Endodermal cell (in vitro differentiated cells): ENCODE results near the gene TAS2R1. TPM values are rescaled to one million over a fixed set of nuclear protein-coding genes. Genes with fewer than 3 reads are reported as not detected.

ENCODE experiments used
- DNase-seq: peaks from one replicate; pipeline ENCODE4 v3.0.0-alpha.2; 2017
- H3K27ac ChIP-seq: 2 replicates; pipeline ENCODE4 v1.5.1; 2013; ENCODE audit warnings: mild to moderate bottlenecking, low read depth, low read length, moderate library complexity
- H3K27me3 ChIP-seq: 2 replicates; pipeline ENCODE4 v1.6.1; 2013; ENCODE audit warnings: mild to moderate bottlenecking, low read length, moderate library complexity; ENCODE audit not compliant: insufficient read depth, control insufficient read depth, poor library complexity, severe bottlenecking
- H3K36me3 ChIP-seq: 2 replicates; pipeline ENCODE4 v1.7.0; 2013; ENCODE audit warnings: mild to moderate bottlenecking, low read length, moderate library complexity; ENCODE audit not compliant: control insufficient read depth, insufficient read depth
- H3K4me1 ChIP-seq: one replicate; pipeline ENCODE4 v1.7.0; 2013; ENCODE audit warnings: low read length; ENCODE audit not compliant: control insufficient read depth, insufficient read depth
- H3K4me3 ChIP-seq: 2 replicates; pipeline ENCODE4 v1.5.1; 2013; ENCODE audit warnings: mild to moderate bottlenecking, low read length, moderate library complexity
- H3K9ac ChIP-seq: 2 replicates; pipeline ENCODE4 v1.6.1; 2013; ENCODE audit warnings: mild to moderate bottlenecking, low read length, moderate library complexity; ENCODE audit not compliant: poor library complexity, severe bottlenecking; ENCODE audit errors: extremely low read depth
- H3K9me3 ChIP-seq: 2 replicates; pipeline ENCODE4 v1.6.1; 2013; ENCODE audit warnings: mild to moderate bottlenecking, low read length, moderate library complexity; ENCODE audit not compliant: control insufficient read depth
- H3K27ac Mint-ChIP-seq: 2 replicates; pipeline ENCODE4 v1.8.0; 2020; ENCODE audit warnings: mixed read lengths
- H3K27me3 Mint-ChIP-seq: 2 replicates; pipeline ENCODE4 v1.8.0; 2021; ENCODE audit warnings: mild to moderate bottlenecking, mixed read lengths; ENCODE audit not compliant: insufficient read depth
- H3K36me3 Mint-ChIP-seq: 2 replicates; pipeline ENCODE4 v1.8.0; 2020; ENCODE audit warnings: low read depth, mixed read lengths
- H3K4me1 Mint-ChIP-seq: 2 replicates; pipeline ENCODE4 v1.8.0; 2020; ENCODE audit warnings: mixed read lengths
- H3K4me3 Mint-ChIP-seq: 2 replicates; pipeline ENCODE4 v1.8.0; 2020; ENCODE audit warnings: mild to moderate bottlenecking, moderate library complexity, mixed read lengths
- H3K9me3 Mint-ChIP-seq: 2 replicates; pipeline ENCODE4 v1.8.0; 2020; ENCODE audit warnings: mild to moderate bottlenecking, mixed read lengths
- WGBS, 2 experiments: methylation state at CpG; one replicate each; pipeline versions ENCODE4 v1.1.5 to v1.1.7; 2013; ENCODE audit warnings: missing lambda C conversion rate in 2 of 2, mixed read lengths in 1 of 2; ENCODE audit not compliant: insufficient coverage in 1 of 2, insufficient read length in 1 of 2; 5-methylcytosine and 5-hydroxymethylcytosine counted together
- long read RNA-seq, 4 experiments: library from polyadenylated mRNA in 2 of 4; library from RNA in 1 of 4; library from capped mRNA in 1 of 4; stranded (forward) in 3 of 4; unstranded in 1 of 4; transcript quantifications; one replicate each; pipeline ENCODE4 v2.0.0, GENCODE V29; 2020 to 2021; ENCODE audit warnings: inconsistent platforms in 1 of 4
- polyA plus RNA-seq, 2 experiments: library from polyadenylated mRNA; stranded (reverse); fragments of 50-300 nt; gene quantifications; one replicate each; pipeline ENCODE4 v1.2.3, GENCODE V29; 2013
- total RNA-seq, 2 donors: library from RNA; stranded (reverse); fragmentation: NEBNext Ultra II Directional in 1 of 2; extraction: Animal tissue kit (Norgen Biotek cat#: 25700) in 1 of 2; gene quantifications; 2 replicates in 1 of 2; 3 replicates in 1 of 2; pipeline ENCODE4 v1.2.1, GENCODE V29; 2021
- TF ChIP-seq, protein P1 (sequence below): fragments of 200-600 bp; sonication (generic); conservative IDR thresholded peaks from 2 replicates; pipeline ENCODE4 v1.5.0; 2021; ENCODE audit warnings: antibody characterized with exemption, mild to moderate bottlenecking

Gene TAS2R1, protein sequence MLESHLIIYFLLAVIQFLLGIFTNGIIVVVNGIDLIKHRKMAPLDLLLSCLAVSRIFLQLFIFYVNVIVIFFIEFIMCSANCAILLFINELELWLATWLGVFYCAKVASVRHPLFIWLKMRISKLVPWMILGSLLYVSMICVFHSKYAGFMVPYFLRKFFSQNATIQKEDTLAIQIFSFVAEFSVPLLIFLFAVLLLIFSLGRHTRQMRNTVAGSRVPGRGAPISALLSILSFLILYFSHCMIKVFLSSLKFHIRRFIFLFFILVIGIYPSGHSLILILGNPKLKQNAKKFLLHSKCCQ
- total RNA-seq, result under 1 TPM in 1 of 2 donors, not detected in 1; 0.24 TPM
- polyA plus RNA-seq (2013, experiment 1 of 2), result not detected
- not detected for polyA plus RNA-seq (2013, experiment 2 of 2)
- long read RNA-seq, experiment 1, result 0 reads
- long read RNA-seq, experiment 2, partial matches to known transcripts, result 0 of 1 reads
- long read RNA-seq, experiment 2, other reads (novel, unspliced or antisense), result 1 of 1 reads
- long read RNA-seq, experiment 3, result 0 reads
- long read RNA-seq, experiment 4, result 0 reads

GRCh38 chr5:9630251-9630650 is at the start of gene TAS2R1:
TSS of gene TAS2R1 (minus strand) at chr5:9630351. CDS start at chr5:9630032, 319 bp downstream.
- Histone ChIP-seq H3K9me3 (peaks cover 20% of the 10 kb centered on the region), H3K36me3 (no peaks in the 10 kb centered on the region), H3K4me3 (no peak within 1 kb of the TSS), H3K9ac (no peak within 1 kb of the TSS), H3K27ac (no peak within 1 kb of the TSS), H3K27me3 (no peaks in the 10 kb centered on the region), H3K4me1 (no peaks in the 10 kb centered on the region)
- H3K27ac Mint-ChIP-seq, result no peak within 1 kb of the TSS
- H3K36me3 Mint-ChIP-seq, result peaks cover 4% of the 10 kb centered on the region
- WGBS, 2 experiments, result no CpG with 5 or more reads among the region's 1 CpG
- no peak within 1 kb of the TSS for H3K4me3 Mint-ChIP-seq
- H3K4me1 Mint-ChIP-seq, result no peaks in the 10 kb centered on the region
- H3K27me3 Mint-ChIP-seq, result no peaks in the 10 kb centered on the region
- no peak for DNase-seq
- peaks cover 21% of the 10 kb centered on the region for H3K9me3 Mint-ChIP-seq
- TF ChIP-seq, protein P1, sequence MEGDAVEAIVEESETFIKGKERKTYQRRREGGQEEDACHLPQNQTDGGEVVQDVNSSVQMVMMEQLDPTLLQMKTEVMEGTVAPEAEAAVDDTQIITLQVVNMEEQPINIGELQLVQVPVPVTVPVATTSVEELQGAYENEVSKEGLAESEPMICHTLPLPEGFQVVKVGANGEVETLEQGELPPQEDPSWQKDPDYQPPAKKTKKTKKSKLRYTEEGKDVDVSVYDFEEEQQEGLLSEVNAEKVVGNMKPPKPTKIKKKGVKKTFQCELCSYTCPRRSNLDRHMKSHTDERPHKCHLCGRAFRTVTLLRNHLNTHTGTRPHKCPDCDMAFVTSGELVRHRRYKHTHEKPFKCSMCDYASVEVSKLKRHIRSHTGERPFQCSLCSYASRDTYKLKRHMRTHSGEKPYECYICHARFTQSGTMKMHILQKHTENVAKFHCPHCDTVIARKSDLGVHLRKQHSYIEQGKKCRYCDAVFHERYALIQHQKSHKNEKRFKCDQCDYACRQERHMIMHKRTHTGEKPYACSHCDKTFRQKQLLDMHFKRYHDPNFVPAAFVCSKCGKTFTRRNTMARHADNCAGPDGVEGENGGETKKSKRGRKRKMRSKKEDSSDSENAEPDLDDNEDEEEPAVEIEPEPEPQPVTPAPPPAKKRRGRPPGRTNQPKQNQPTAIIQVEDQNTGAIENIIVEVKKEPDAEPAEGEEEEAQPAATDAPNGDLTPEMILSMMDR, result no peak

GRCh38 chr5:9670371-9670770 is 40.2 kb upstream of the TAS2R1 start:
- Mint-ChIP-seq H3K36me3 (no peaks in the 10 kb centered on the region), H3K4me3 (no peak overlapping the region), H3K4me1 (no peaks in the 10 kb centered on the region), H3K27me3 (no peaks in the 10 kb centered on the region), H3K9me3 (peaks cover 28% of the 10 kb centered on the region), H3K27ac (no peak overlapping the region)
- WGBS, 2 experiments, result 0% methylated on average over 1 of the region's 1 CpG; no CpG with 5 or more reads in 1 of the 2 experiments
- Histone ChIP-seq H3K9me3 (peaks cover 28% of the 10 kb centered on the region), H3K4me1 (no peaks in the 10 kb centered on the region), H3K36me3 (no peaks in the 10 kb centered on the region), H3K27me3 (no peaks in the 10 kb centered on the region), H3K4me3 (no peak overlapping the region), H3K9ac (no peak overlapping the region), H3K27ac (no peak overlapping the region)
- TF ChIP-seq, protein P1, result no peak
- no peak for DNase-seq

DNA sequence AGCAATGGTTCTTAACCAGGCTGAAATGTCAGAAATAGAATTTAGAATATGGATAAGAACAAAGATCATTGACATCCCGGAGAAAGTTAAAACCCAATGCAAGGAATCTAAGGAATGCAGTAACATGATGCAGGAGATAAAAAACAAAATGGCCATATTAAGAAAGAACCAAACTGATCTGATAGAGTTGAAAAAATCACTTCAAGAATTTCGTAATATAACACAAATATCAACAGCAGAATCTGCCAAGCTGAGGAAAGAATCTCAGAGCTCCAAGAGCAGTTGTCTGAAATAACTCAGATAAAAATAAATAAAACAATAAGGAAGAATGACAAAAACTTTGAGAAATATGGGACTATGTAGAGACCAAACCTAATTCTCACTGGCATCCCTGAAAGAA is 37.8 kb upstream of the TAS2R1 start:
- Mint-ChIP-seq H3K4me3 (no peak overlapping the region), H3K27me3 (no peaks in the 10 kb centered on the region), H3K36me3 (no peaks in the 10 kb centered on the region), H3K27ac (no peak overlapping the region), H3K4me1 (no peaks in the 10 kb centered on the region), H3K9me3 (peaks cover 27% of the 10 kb centered on the region)
- H3K27ac ChIP-seq, result no peak overlapping the region
- H3K27me3 ChIP-seq, result no peaks in the 10 kb centered on the region
- H3K36me3 ChIP-seq, result no peaks in the 10 kb centered on the region
- H3K9me3 ChIP-seq, result peaks cover 28% of the 10 kb centered on the region
- TF ChIP-seq, protein P1, result no peak
- H3K9ac ChIP-seq, result no peak overlapping the region
- H3K4me1 ChIP-seq, result no peaks in the 10 kb centered on the region
- DNase-seq, result no peak
- WGBS, 2 experiments, result 86 to 91% methylated on average over 1 to 2 of the region's 2 CpGs
- no peak overlapping the region for H3K4me3 ChIP-seq
